Measurements from ENCODE around the gene RPL21.
"Not testable (repeated sequence)": the region's sequence is repeated elsewhere in the genome, so short reads cannot be mapped to it uniquely, and the experiment has no call there.

The RPL21 gene

GRCh38 chr13:27251166-27252091 lies at the start of gene RPL21:
Gene RPL21 (plus strand): TSS chr13:27251558. CDS start chr13:27253777, 2,219 bp downstream.
- peak; percentile 77 for DNase-seq

GRCh38 chr13:27201661-27202060 lies 49.7 kb upstream of the RPL21 start:
- no peak for DNase-seq

- DNase-seq: no peak
Observed at GRCh38 chr13:27203186-27203585, 48.2 kb upstream of the RPL21 start.

GRCh38 chr13:27203854-27204253 lies 47.5 kb upstream of the RPL21 start:
- DNase-seq: no peak

- no peak for DNase-seq
Observed at GRCh38 chr13:27208514-27208913, 42.8 kb upstream of the RPL21 start.

GRCh38 chr13:27211271-27211670 lies 40.1 kb upstream of the RPL21 start:
- no peak for DNase-seq

GRCh38 chr13:27211771-27212364 lies 39.5 kb upstream of the RPL21 start:
- no peak for DNase-seq

- not testable (repeated sequence) for DNase-seq
Observed at GRCh38 chr13:27213386-27213785, 38.0 kb upstream of the RPL21 start.

DNA sequence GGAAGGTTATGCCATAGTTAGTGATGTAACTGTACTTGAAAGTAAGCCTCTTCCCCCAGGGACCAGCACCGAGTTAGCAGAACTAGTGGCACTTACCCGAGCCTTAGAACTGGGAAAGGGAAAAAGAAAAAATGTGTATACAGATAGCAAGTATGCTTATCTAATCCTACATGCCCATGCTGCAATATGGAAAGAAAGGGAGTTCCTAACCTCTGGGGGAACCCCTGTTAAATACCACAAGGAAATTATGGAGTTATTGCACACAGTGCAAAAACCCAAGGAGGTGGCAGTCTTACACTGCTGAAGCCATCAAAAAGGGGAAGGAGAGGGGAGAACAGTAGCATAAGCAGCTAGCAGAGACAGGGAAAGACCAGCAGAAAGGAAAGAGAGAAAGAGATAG lies 33.6 kb upstream of the RPL21 start:
- DNase-seq: not testable (repeated sequence)

GRCh38 chr13:27218861-27219260 lies 32.5 kb upstream of the RPL21 start:
- not testable (repeated sequence) for DNase-seq

DNA sequence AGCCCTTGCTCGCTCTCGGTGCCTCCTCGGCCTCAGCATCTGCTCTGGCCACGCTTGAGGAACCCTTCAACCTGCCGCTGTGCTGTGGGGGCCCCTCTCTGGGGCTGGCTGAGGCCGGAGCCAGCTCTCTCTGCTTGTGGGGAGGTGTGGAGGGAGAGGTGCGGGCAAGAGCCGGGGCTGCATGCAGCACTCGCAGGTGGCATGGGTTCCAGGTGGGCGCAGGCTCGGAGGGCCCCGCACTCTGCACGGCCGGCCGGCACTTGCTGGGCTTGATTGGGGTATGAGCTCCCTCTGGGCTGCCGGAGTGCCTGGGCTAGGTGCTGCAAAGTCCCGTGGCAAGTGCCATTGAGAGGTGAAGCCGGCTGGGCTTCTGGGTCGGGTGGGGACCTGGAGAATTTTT lies 31.7 kb upstream of the RPL21 start:
- DNase-seq: no peak

GRCh38 chr13:27222100-27222499 lies 29.3 kb upstream of the RPL21 start:
- DNase-seq: not testable (repeated sequence)

GRCh38 chr13:27226991-27227390 lies 24.4 kb upstream of the RPL21 start:
- DNase-seq: no peak

GRCh38 chr13:27228131-27228530 lies 23.2 kb upstream of the RPL21 start:
- DNase-seq: no peak

DNA sequence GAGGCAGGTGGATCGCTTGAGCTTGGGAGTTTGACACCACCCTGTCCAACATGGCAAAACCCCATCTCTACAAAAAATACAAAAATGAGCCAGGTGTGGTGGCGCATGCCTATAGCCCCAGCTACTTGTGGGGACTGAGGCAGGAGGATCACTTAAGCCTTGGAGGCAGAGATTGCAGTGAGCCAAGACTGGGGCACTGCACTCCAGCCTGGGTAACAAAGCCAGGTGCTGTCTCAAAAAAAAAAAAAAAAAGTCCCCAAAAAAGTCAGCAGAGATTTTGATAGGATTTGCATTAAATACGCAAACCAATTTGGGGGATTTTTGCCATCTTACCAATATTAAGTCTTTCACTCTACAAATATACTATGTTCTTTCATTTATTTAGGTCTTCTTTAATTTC lies 21.7 kb upstream of the RPL21 start:
- no peak for DNase-seq

DNA sequence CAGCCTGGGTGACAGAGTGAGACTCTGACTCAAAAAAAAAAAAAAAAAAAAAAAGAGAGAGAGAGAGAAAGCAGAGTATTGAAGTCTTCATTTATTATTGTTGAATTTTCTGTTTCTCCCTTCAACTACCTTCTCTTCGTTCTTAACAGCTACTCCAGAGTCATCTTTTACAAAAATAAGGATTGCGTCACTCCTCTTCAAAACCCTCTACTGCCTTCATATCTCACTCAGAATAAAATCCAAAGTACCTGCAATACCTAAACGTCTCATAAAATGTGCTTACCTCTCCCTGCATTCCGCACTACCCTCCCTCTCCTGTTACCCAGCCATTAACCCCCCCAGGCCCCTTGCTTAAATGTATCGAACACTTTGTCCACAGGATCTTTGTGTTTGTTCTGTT lies 17.4 kb upstream of the RPL21 start:
- DNase-seq: no peak

- no peak for DNase-seq
Observed at GRCh38 chr13:27236478-27236877, 14.9 kb upstream of the RPL21 start.

DNA sequence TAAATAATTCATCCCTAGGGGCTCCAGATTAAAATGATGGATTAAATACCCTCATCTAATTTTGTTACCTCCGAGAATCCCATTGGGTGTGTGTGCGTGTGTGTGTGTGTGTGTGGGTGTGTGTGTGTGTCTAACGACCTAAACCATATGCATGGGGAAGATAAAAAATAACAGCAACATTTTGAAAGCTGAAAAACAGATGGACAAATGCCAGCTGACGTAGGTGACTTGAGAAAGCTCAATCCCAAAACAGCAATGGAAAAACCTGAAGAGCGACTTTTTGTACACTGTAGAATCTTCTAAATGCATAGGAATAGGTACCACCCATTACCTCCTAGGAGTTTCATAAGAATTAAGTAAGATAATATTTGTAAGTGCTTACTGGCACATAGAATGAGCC lies 8.7 kb upstream of the RPL21 start:
- DNase-seq: no peak

DNA sequence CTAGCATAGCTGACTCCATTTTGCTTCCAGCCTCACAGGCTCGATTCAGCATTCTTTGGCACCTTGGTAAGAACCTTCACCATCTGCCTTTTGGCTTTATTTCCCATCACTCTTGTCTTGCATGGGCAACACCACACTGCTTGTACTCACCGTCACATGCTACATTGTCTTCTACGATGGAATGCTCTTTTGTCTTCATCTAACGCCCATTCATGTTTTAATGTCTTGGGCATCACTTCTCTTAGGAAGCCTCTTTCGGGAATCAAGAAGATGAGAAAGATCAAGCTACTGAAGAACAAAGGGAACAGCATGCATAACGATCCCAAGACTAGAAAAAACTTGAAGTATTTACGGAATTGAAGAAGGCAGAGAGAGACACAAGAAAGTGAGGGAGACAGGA lies 5.7 kb upstream of the RPL21 start:
- DNase-seq: no peak

GRCh38 chr13:27250833-27251165 lies 559 bp upstream of the RPL21 start:
- DNase-seq: no peak

- DNase-seq: no peak
Observed at GRCh38 chr13:27252467-27252866, 1.1 kb downstream of the RPL21 start.

DNA sequence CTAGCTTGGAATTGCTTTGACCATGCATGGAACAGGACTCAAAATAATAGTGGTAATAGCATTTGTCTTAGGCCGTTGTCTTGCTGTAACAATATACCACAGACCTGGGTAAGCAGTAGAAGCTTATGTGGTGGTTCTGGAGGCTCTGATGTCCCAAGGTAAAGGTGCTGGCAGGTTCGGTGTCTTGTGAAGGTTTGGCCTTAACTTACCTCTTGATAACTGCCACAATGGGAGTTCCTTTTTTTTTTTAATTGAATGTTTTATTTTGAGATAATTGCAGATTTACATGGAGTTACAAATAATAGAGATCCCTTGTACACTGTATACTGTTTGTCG lies 5.8 kb downstream of the RPL21 start:
- no peak for DNase-seq

GRCh38 chr13:27257648-27258253 lies 6.4 kb downstream of the RPL21 start:
- no peak for DNase-seq

Data from NCI-H774 (cell line).